Upper lobe of left lung (tissue), 6 donors: ENCODE data around the gene MSI1. TPM values are rescaled to one million over a fixed set of nuclear protein-coding genes. Genes with fewer than 3 reads are reported as not detected.
A peak's percentile ranks its signal among the peaks of the same experiment; 100 is the strongest.

ENCODE experiments used
- ATAC-seq, 2 donors: fragments of 200-7000 bp; cut with Tn5 transposase; one replicate each; pipeline ENCODE4 v1.9.1; 2022; ENCODE audit warnings: mild to moderate bottlenecking in 2 of 2, moderate library complexity in 2 of 2; ENCODE audit not compliant: low FRiP score in 2 of 2
- DNase-seq, 2 donors: peaks; one replicate each; pipeline ENCODE4 v3.0.0-alpha.2; 2019 to 2020
- H3K27ac ChIP-seq, 4 donors: fragments of 200-600 bp; sonication (generic); one replicate each; pipeline ENCODE4 v1.5.1; 2016 to 2019
- H3K27me3 ChIP-seq, 4 donors: fragments of 200-600 bp; sonication (generic); one replicate each; pipeline ENCODE4 v1.5.1; 2017 to 2019
- H3K36me3 ChIP-seq, 4 donors: fragments of 200-600 bp; sonication (generic); one replicate each; pipeline ENCODE4 v1.5.1; 2016 to 2019
- H3K4me1 ChIP-seq, 4 donors: fragments of 200-600 bp; sonication (generic); one replicate each; pipeline ENCODE4 v1.5.1; 2018 to 2019
- H3K4me3 ChIP-seq, 4 donors: fragments of 200-600 bp; sonication (generic); one replicate each; pipeline ENCODE4 v1.5.1; 2017 to 2019; ENCODE audit warnings: mild to moderate bottlenecking in 2 of 4, moderate library complexity in 1 of 4
- H3K9me3 ChIP-seq, 4 donors: fragments of 200-600 bp; sonication (generic); one replicate each; pipeline ENCODE4 v1.5.1; 2018 to 2019
- CTCF ChIP-seq, 6 experiments: fragments of 450-650 bp in 4 of 6; fragments of 200-600 bp in 2 of 6; sonication (generic) in 2 of 6; IDR thresholded peaks; one replicate each; pipeline ENCODE4 v1.5.1; 2016 to 2019; ENCODE audit warnings: antibody characterized with exemption in 6 of 6
- EP300 ChIP-seq, 4 donors: sonication (generic); formaldehyde crosslinking; IDR thresholded peaks; one replicate each; pipeline ENCODE4 v1.5.1; 2017; ENCODE audit warnings: antibody characterized with exemption in 4 of 4, control low read depth in 2 of 4
- POLR2A ChIP-seq, 4 donors: fragments of 450-650 bp; IDR thresholded peaks; one replicate each; pipeline ENCODE4 v1.5.1; 2016 to 2017; ENCODE audit warnings: antibody characterized with exemption in 4 of 4, mild to moderate bottlenecking in 2 of 4
- POLR2AphosphoS5 ChIP-seq, 2 donors: sonication (generic); formaldehyde crosslinking; IDR thresholded peaks; one replicate each; pipeline ENCODE4 v1.5.1; 2017; ENCODE audit warnings: antibody characterized with exemption in 2 of 2
- WGBS, 2 donors: methylation state at CpG; one replicate each; pipeline ENCODE4 v1.1.5; 2017 to 2018; 5-methylcytosine and 5-hydroxymethylcytosine counted together
- total RNA-seq, 6 donors: library from RNA; depleted of rRNA in 4 of 6; stranded (reverse); fragments of >200 nt in 4 of 6; gene quantifications; one replicate each; pipeline versions ENCODE4 v1.1.0 to v1.2.1, GENCODE V29; 2016 to 2021
- donor health status: DM: no; HTN: no; CAD: no; lungs with moderate emphysema.
- donor health status: DM: no; HTN: yes; CAD: no; lungs with severe emphysema.

Gene MSI1
- total RNA-seq, 6 donors from 2014 or later = 0.43 to 0.91 (median 0.49) TPM; not detected in 1

- DNase-seq = no peak
- Histone ChIP-seq H3K4me3 (no peak overlapping the region), H3K9me3 (no peaks in the 10 kb centered on the region), H3K4me1 (peaks cover 6 to 12% (median 8%) of the 10 kb centered on the region in 4 donors), H3K27ac (no peak overlapping the region), H3K36me3 (no peaks in the 10 kb centered on the region), H3K27me3 (peaks cover 0 to 21% (median 13%) of the 10 kb centered on the region in 4 donors)
- ATAC-seq = no peak
- TF ChIP-seq EP300 (IDR thresholded peaks at IDR 0.05) (no peak), POLR2A (IDR thresholded peaks at IDR 0.05) (no peak), POLR2AphosphoS5 (IDR thresholded peaks at IDR 0.05) (no peak), CTCF (IDR thresholded peaks at IDR 0.05) (no peak)
- WGBS, 2 donors = 86 to 92% methylated on average over 8 of the region's 8 CpGs
Observed at GRCh38 chr12:120373683-120374082, 4.7 kb upstream of the MSI1 start.

- TF ChIP-seq POLR2AphosphoS5 (IDR thresholded peaks at IDR 0.05) (no peak), EP300 (IDR thresholded peaks at IDR 0.05) (no peak), POLR2A (IDR thresholded peaks at IDR 0.05) (no peak), CTCF (IDR thresholded peaks at IDR 0.05) (no peak)
- H3K9me3 ChIP-seq = no peaks in the 10 kb centered on the region
- H3K4me3 ChIP-seq = no peak overlapping the region
- 31 to 43% methylated on average over 7 of the region's 7 CpGs for WGBS, 2 donors
- H3K36me3 ChIP-seq = no peaks in the 10 kb centered on the region
- DNase-seq (no peak), ATAC-seq (no peak)
- peaks cover 14 to 30% (median 20%) of the 10 kb centered on the region in 4 donors for H3K4me1 ChIP-seq
- no peak overlapping the region for H3K27ac ChIP-seq
- peaks cover 0 to 35% (median 25%) of the 10 kb centered on the region in 4 donors for H3K27me3 ChIP-seq
Observed at GRCh38 chr12:120370343-120371243, 1.6 kb upstream of the MSI1 start.

GRCh38 chr12:120369603-120370342 is 809 bp upstream of the MSI1 start:
- Histone ChIP-seq H3K4me3 (peak overlapping the region in 3 of 4 donors; percentile 50), H3K36me3 (no peaks in the 10 kb centered on the region), H3K27me3 (peaks cover 0 to 35% (median 25%) of the 10 kb centered on the region in 4 donors), H3K27ac (no peak overlapping the region), H3K9me3 (no peaks in the 10 kb centered on the region), H3K4me1 (peaks cover 14 to 36% (median 21%) of the 10 kb centered on the region in 4 donors)
- TF ChIP-seq POLR2AphosphoS5 (IDR thresholded peaks at IDR 0.05) (no peak), CTCF (IDR thresholded peaks at IDR 0.05) (no peak), POLR2A (IDR thresholded peaks at IDR 0.05) (no peak), EP300 (IDR thresholded peaks at IDR 0.05) (no peak)
- DNase-seq (no peak), ATAC-seq (no peak)
- WGBS, 2 donors = 5% methylated on average over 26 of the region's 26 CpGs

- Histone ChIP-seq H3K9me3 (no peaks in the 10 kb centered on the region), H3K27ac (no peak overlapping the region), H3K36me3 (no peaks in the 10 kb centered on the region), H3K27me3 (peaks cover 0 to 35% (median 25%) of the 10 kb centered on the region in 4 donors), H3K4me3 (peak overlapping the region in 3 of 4 donors; percentile 50), H3K4me1 (peaks cover 14 to 36% (median 21%) of the 10 kb centered on the region in 4 donors)
- ATAC-seq = no peak
- 0 to 5% methylated on average over 6 to 19 of the region's 86 CpGs for WGBS, 2 donors
- DNase-seq = peak in 1 of 2 donors; percentile 77
- TF ChIP-seq EP300 (IDR thresholded peaks at IDR 0.05) (no peak), CTCF (IDR thresholded peaks at IDR 0.05) (no peak), POLR2A (IDR thresholded peaks at IDR 0.05) (no peak), POLR2AphosphoS5 (IDR thresholded peaks at IDR 0.05) (no peak)
Observed at GRCh38 chr12:120367924-120368788, 808 bp downstream of the MSI1 start.
